ENCODE results near the gene MAGOHB.

- TF ChIP-seq POLR2AphosphoS5 (IDR thresholded peaks at IDR 0.05; ENCODE audit: low read depth, low read length) = no peak
- TF ChIP-seq POLR2A (IDR thresholded peaks at IDR 0.05; ENCODE audit: low read depth, low read length) = no peak
- TF ChIP-seq SPI1 (IDR thresholded peaks at IDR 0.05; ENCODE audit: low read depth, low read length) = no peak
- TF ChIP-seq TAF1 (IDR thresholded peaks at IDR 0.05; ENCODE audit: low read depth, low read length) = no peak
- no peak for TF ChIP-seq PAX5 (IDR thresholded peaks at IDR 0.05; ENCODE audit: insufficient read depth, low read length, severe bottlenecking)
- TF ChIP-seq POU2F2 (IDR thresholded peaks at IDR 0.05; ENCODE audit: low read depth, low read length) = no peak
These were observed 30.7 kb downstream of the MAGOHB start for GRCh38 chr12:10582704-10583103.
